Lung microvascular endothelial cell (primary cell): ENCODE data around the gene TEKTIP1. TPM values are rescaled to one million over a fixed set of nuclear protein-coding genes. Genes with fewer than 3 reads are reported as not detected.

Experiments used
- DNase-seq, 2 donors: peaks; one replicate each; pipeline versions ENCODE4 v3.0.0 to v3.0.0-alpha.2; 2010; ENCODE audit warnings: low read depth in 2 of 2
- total RNA-seq: library from RNA; depleted of rRNA; stranded (reverse); fragments of >200 nt; gene quantifications from 2 replicates; pipeline ENCODE4 v1.2.1, GENCODE V29; 2014

The TEKTIP1 gene
- not detected in 2 replicates for total RNA-seq

- no peak for DNase-seq
Measured at GRCh38 chr19:3538965-3539755, at the start of gene TEKTIP1. TEKTIP1 (plus strand) TSS chr19:3539174; CDS start chr19:3539178, 4 bp downstream.

GRCh38 chr19:3491396-3492119 is 47.4 kb upstream of the TEKTIP1 start:
- DNase-seq = no peak

GRCh38 chr19:3492131-3492839 is 46.7 kb upstream of the TEKTIP1 start:
- DNase-seq = no peak

GRCh38 chr19:3492919-3493318 is 46.1 kb upstream of the TEKTIP1 start:
- no peak for DNase-seq

- no peak for DNase-seq
Measured at GRCh38 chr19:3493651-3494050, 45.3 kb upstream of the TEKTIP1 start.

GRCh38 chr19:3494051-3494450 is 44.9 kb upstream of the TEKTIP1 start:
- no peak for DNase-seq

GRCh38 chr19:3494559-3494958 is 44.4 kb upstream of the TEKTIP1 start:
- DNase-seq = no peak

GRCh38 chr19:3496392-3497273 is 42.3 kb upstream of the TEKTIP1 start:
- no peak for DNase-seq

- no peak for DNase-seq
Measured at GRCh38 chr19:3497757-3498520, 41.0 kb upstream of the TEKTIP1 start.

GRCh38 chr19:3499738-3500428 is 39.1 kb upstream of the TEKTIP1 start:
- no peak for DNase-seq

GRCh38 chr19:3500429-3501101 is 38.4 kb upstream of the TEKTIP1 start, which contains the start of gene DOHH:
DOHH (minus strand) TSS chr19:3500674; CDS start chr19:3496814, 3,860 bp downstream.
- DNase-seq = peak; percentile 97 to 98

- no peak for DNase-seq
Measured at GRCh38 chr19:3501780-3502179, 37.2 kb upstream of the TEKTIP1 start.

- DNase-seq = peak in 1 of 2 donors; percentile 39
Measured at GRCh38 chr19:3503036-3503572, 35.9 kb upstream of the TEKTIP1 start.

GRCh38 chr19:3504735-3505134 is 34.2 kb upstream of the TEKTIP1 start:
- no peak for DNase-seq

GRCh38 chr19:3505598-3506383 is 33.2 kb upstream of the TEKTIP1 start, which contains the start of gene FZR1:
FZR1 (plus strand) TSS chr19:3506311; CDS start chr19:3522990, 16,679 bp downstream.
- DNase-seq = peak; percentile 98 to 99

GRCh38 chr19:3506384-3507340 is 32.3 kb upstream of the TEKTIP1 start:
- peak; percentile 34 to 35 for DNase-seq
